GM10248 (cell line): ENCODE results near the gene TLE5.

Experiments used
- CTCF ChIA-PET: fragments of 300-600 bp; sonication (Branson Sonifier 250); formaldehyde crosslinking; extraction: SDS; loops from one replicate; lab custom pipeline; 2021; ENCODE audit warnings: antibody characterized with exemption; lab: Yijun Ruan, JAX
- POLR2A ChIA-PET: fragments of 350-650 bp; sonication (Branson Sonifier 250); formaldehyde crosslinking; extraction: SDS; loops from one replicate; lab custom pipeline; 2020; ENCODE audit warnings: antibody characterized with exemption; lab: Yijun Ruan, JAX
- DNase-seq: peaks from one replicate; pipeline ENCODE4 v3.0.0; 2012; ENCODE audit errors: extremely low spot score
- CTCF ChIP-seq: IDR thresholded peaks from 2 replicates; pipeline ENCODE4 v1.5.1; 2012; ENCODE audit warnings: mild to moderate bottlenecking, low read depth; ENCODE audit errors: extremely low read depth, missing control alignments, control extremely low read depth

TLE5 gene

GRCh38 chr19:3107658-3108057 is 45.4 kb upstream of the TLE5 start:
- ChIA-PET CTCF (interaction anchor here (0.7 to 8.6 kb wide), 18 partner anchors 7 to 459 kb away, joined by 3 to 78 read pairs (median 8); partner anchors contain the start of gene GNA15), POLR2A (no interaction called here)
- TF ChIP-seq CTCF: no peak
- no peak for DNase-seq

- CTCF ChIA-PET: interaction anchor here (1.2 to 8.6 kb wide), 8 partner anchors 9 to 155 kb away, joined by 3 to 78 read pairs (median 22); partner anchors contain the start of genes GNA11 and GNA15
- POLR2A ChIA-PET: no interaction called here
- no peak for DNase-seq
- TF ChIP-seq CTCF: no peak
These were observed 44.3 kb upstream of the TLE5 start for GRCh38 chr19:3106509-3107141.

GRCh38 chr19:3105641-3106508 is 43.6 kb upstream of the TLE5 start:
- ChIA-PET CTCF (interaction anchor here (1.2 to 8.6 kb wide), 12 partner anchors 9 to 154 kb away, joined by 3 to 78 read pairs (median 21); partner anchors contain the start of genes GNA11 and GNA15), POLR2A (no interaction called here)
- TF ChIP-seq CTCF: no peak
- DNase-seq: no peak

- ChIA-PET CTCF (interaction anchor here (1.0 to 8.6 kb wide), 33 partner anchors 8 to 218 kb away, joined by 3 to 78 read pairs (median 8); partner anchors contain the start of genes GNA11 and GNA15), POLR2A (no interaction called here)
- no peak for TF ChIP-seq CTCF
- DNase-seq: no peak
These were observed 42.4 kb upstream of the TLE5 start for GRCh38 chr19:3104708-3104983.

GRCh38 chr19:3102239-3103140 is 40.2 kb upstream of the TLE5 start:
- POLR2A ChIA-PET: no interaction called here
- DNase-seq: no peak
- no peak for TF ChIP-seq CTCF
- CTCF ChIA-PET: interaction anchor here (1.2 to 8.6 kb wide), 7 partner anchors 23 to 454 kb away, joined by 3 to 78 read pairs (median 10); partner anchors contain the start of gene GNA15
